Measurements from ENCODE around the gene TENM3.

Gene TENM3

GRCh38 chr4:182251116-182251515 lies 7.9 kb downstream of the TENM3 start:
- Histone ChIP-seq H3K27ac (ENCODE audit: insufficient read depth, low read length, poor library complexity, severe bottlenecking) (no peak overlapping the region), H3K4me3 (ENCODE audit: insufficient read depth, low read depth, low read length, poor library complexity, severe bottlenecking) (no peak overlapping the region), H3K27me3 (replicated peaks; ENCODE audit: control insufficient read depth, insufficient read depth, low read length, poor library complexity, severe bottlenecking) (no peaks in the 10 kb centered on the region), H3K9me3 (ENCODE audit: control insufficient read depth, low read length) (no peaks in the 10 kb centered on the region), H3K36me3 (ENCODE audit: control insufficient read depth, insufficient read depth, low read length) (no peaks in the 10 kb centered on the region), H3K4me1 (ENCODE audit: control insufficient read depth, insufficient read depth, low read length, poor library complexity, severe bottlenecking) (no peaks in the 10 kb centered on the region)
- no peak for DNase-seq

- no peak for DNase-seq
- no peaks in the 10 kb centered on the region for H3K27me3 ChIP-seq (replicated peaks; ENCODE audit: control insufficient read depth, insufficient read depth, low read length, poor library complexity, severe bottlenecking)
- H3K36me3 ChIP-seq (ENCODE audit: control insufficient read depth, insufficient read depth, low read length): no peaks in the 10 kb centered on the region
- no peaks in the 10 kb centered on the region for H3K4me1 ChIP-seq (ENCODE audit: control insufficient read depth, insufficient read depth, low read length, poor library complexity, severe bottlenecking)
- no peak overlapping the region for H3K27ac ChIP-seq (ENCODE audit: insufficient read depth, low read length, poor library complexity, severe bottlenecking)
- H3K9me3 ChIP-seq (ENCODE audit: control insufficient read depth, low read length): no peaks in the 10 kb centered on the region
- no peak overlapping the region for H3K4me3 ChIP-seq (ENCODE audit: insufficient read depth, low read depth, low read length, poor library complexity, severe bottlenecking)
Observed at GRCh38 chr4:182252220-182252619, 9.0 kb downstream of the TENM3 start.

- Histone ChIP-seq H3K4me1 (ENCODE audit: control insufficient read depth, insufficient read depth, low read length, poor library complexity, severe bottlenecking) (no peaks in the 10 kb centered on the region), H3K9me3 (ENCODE audit: control insufficient read depth, low read length) (no peaks in the 10 kb centered on the region), H3K27ac (ENCODE audit: insufficient read depth, low read length, poor library complexity, severe bottlenecking) (no peak overlapping the region), H3K27me3 (replicated peaks; ENCODE audit: control insufficient read depth, insufficient read depth, low read length, poor library complexity, severe bottlenecking) (no peaks in the 10 kb centered on the region), H3K36me3 (ENCODE audit: control insufficient read depth, insufficient read depth, low read length) (no peaks in the 10 kb centered on the region), H3K4me3 (ENCODE audit: insufficient read depth, low read depth, low read length, poor library complexity, severe bottlenecking) (no peak overlapping the region)
- no peak for DNase-seq
Observed at GRCh38 chr4:182254026-182254780, 11.0 kb downstream of the TENM3 start.

GRCh38 chr4:182255441-182256190 lies 12.4 kb downstream of the TENM3 start:
- Histone ChIP-seq H3K27ac (ENCODE audit: insufficient read depth, low read length, poor library complexity, severe bottlenecking) (no peak overlapping the region), H3K4me1 (ENCODE audit: control insufficient read depth, insufficient read depth, low read length, poor library complexity, severe bottlenecking) (no peaks in the 10 kb centered on the region), H3K36me3 (ENCODE audit: control insufficient read depth, insufficient read depth, low read length) (no peaks in the 10 kb centered on the region), H3K4me3 (ENCODE audit: insufficient read depth, low read depth, low read length, poor library complexity, severe bottlenecking) (no peak overlapping the region), H3K27me3 (replicated peaks; ENCODE audit: control insufficient read depth, insufficient read depth, low read length, poor library complexity, severe bottlenecking) (no peaks in the 10 kb centered on the region), H3K9me3 (ENCODE audit: control insufficient read depth, low read length) (no peaks in the 10 kb centered on the region)
- DNase-seq: no peak

- H3K9me3 ChIP-seq (ENCODE audit: control insufficient read depth, low read length): no peaks in the 10 kb centered on the region
- H3K27me3 ChIP-seq (replicated peaks; ENCODE audit: control insufficient read depth, insufficient read depth, low read length, poor library complexity, severe bottlenecking): no peaks in the 10 kb centered on the region
- no peak for DNase-seq
- no peaks in the 10 kb centered on the region for H3K36me3 ChIP-seq (ENCODE audit: control insufficient read depth, insufficient read depth, low read length)
- no peak overlapping the region for H3K4me3 ChIP-seq (ENCODE audit: insufficient read depth, low read depth, low read length, poor library complexity, severe bottlenecking)
- H3K27ac ChIP-seq (ENCODE audit: insufficient read depth, low read length, poor library complexity, severe bottlenecking): no peak overlapping the region
- H3K4me1 ChIP-seq (ENCODE audit: control insufficient read depth, insufficient read depth, low read length, poor library complexity, severe bottlenecking): no peaks in the 10 kb centered on the region
Observed at GRCh38 chr4:182257016-182257415, 13.8 kb downstream of the TENM3 start.

- no peaks in the 10 kb centered on the region for H3K27me3 ChIP-seq (replicated peaks; ENCODE audit: control insufficient read depth, insufficient read depth, low read length, poor library complexity, severe bottlenecking)
- no peak overlapping the region for H3K4me3 ChIP-seq (ENCODE audit: insufficient read depth, low read depth, low read length, poor library complexity, severe bottlenecking)
- no peak overlapping the region for H3K27ac ChIP-seq (ENCODE audit: insufficient read depth, low read length, poor library complexity, severe bottlenecking)
- no peaks in the 10 kb centered on the region for H3K9me3 ChIP-seq (ENCODE audit: control insufficient read depth, low read length)
- DNase-seq: no peak
- no peaks in the 10 kb centered on the region for H3K36me3 ChIP-seq (ENCODE audit: control insufficient read depth, insufficient read depth, low read length)
- H3K4me1 ChIP-seq (ENCODE audit: control insufficient read depth, insufficient read depth, low read length, poor library complexity, severe bottlenecking): no peaks in the 10 kb centered on the region
Observed at GRCh38 chr4:182257503-182257902, 14.3 kb downstream of the TENM3 start.

- H3K4me1 ChIP-seq (ENCODE audit: control insufficient read depth, insufficient read depth, low read length, poor library complexity, severe bottlenecking): no peaks in the 10 kb centered on the region
- no peak for DNase-seq
- H3K9me3 ChIP-seq (ENCODE audit: control insufficient read depth, low read length): no peaks in the 10 kb centered on the region
- no peak overlapping the region for H3K27ac ChIP-seq (ENCODE audit: insufficient read depth, low read length, poor library complexity, severe bottlenecking)
- H3K4me3 ChIP-seq (ENCODE audit: insufficient read depth, low read depth, low read length, poor library complexity, severe bottlenecking): no peak overlapping the region
- no peaks in the 10 kb centered on the region for H3K36me3 ChIP-seq (ENCODE audit: control insufficient read depth, insufficient read depth, low read length)
- H3K27me3 ChIP-seq (replicated peaks; ENCODE audit: control insufficient read depth, insufficient read depth, low read length, poor library complexity, severe bottlenecking): no peaks in the 10 kb centered on the region
Observed at GRCh38 chr4:182258441-182259000, 15.3 kb downstream of the TENM3 start.

GRCh38 chr4:182261651-182262223 lies 18.5 kb downstream of the TENM3 start:
- DNase-seq: no peak
- Histone ChIP-seq H3K27ac (ENCODE audit: insufficient read depth, low read length, poor library complexity, severe bottlenecking) (no peak overlapping the region), H3K9me3 (ENCODE audit: control insufficient read depth, low read length) (no peaks in the 10 kb centered on the region), H3K27me3 (replicated peaks; ENCODE audit: control insufficient read depth, insufficient read depth, low read length, poor library complexity, severe bottlenecking) (no peaks in the 10 kb centered on the region), H3K4me1 (ENCODE audit: control insufficient read depth, insufficient read depth, low read length, poor library complexity, severe bottlenecking) (no peaks in the 10 kb centered on the region), H3K4me3 (ENCODE audit: insufficient read depth, low read depth, low read length, poor library complexity, severe bottlenecking) (no peak overlapping the region), H3K36me3 (ENCODE audit: control insufficient read depth, insufficient read depth, low read length) (no peaks in the 10 kb centered on the region)

GRCh38 chr4:182263562-182263961 lies 20.4 kb downstream of the TENM3 start:
- no peaks in the 10 kb centered on the region for H3K27me3 ChIP-seq (replicated peaks; ENCODE audit: control insufficient read depth, insufficient read depth, low read length, poor library complexity, severe bottlenecking)
- no peak overlapping the region for H3K27ac ChIP-seq (ENCODE audit: insufficient read depth, low read length, poor library complexity, severe bottlenecking)
- no peak for DNase-seq
- no peaks in the 10 kb centered on the region for H3K9me3 ChIP-seq (ENCODE audit: control insufficient read depth, low read length)
- H3K36me3 ChIP-seq (ENCODE audit: control insufficient read depth, insufficient read depth, low read length): no peaks in the 10 kb centered on the region
- no peaks in the 10 kb centered on the region for H3K4me1 ChIP-seq (ENCODE audit: control insufficient read depth, insufficient read depth, low read length, poor library complexity, severe bottlenecking)
- H3K4me3 ChIP-seq (ENCODE audit: insufficient read depth, low read depth, low read length, poor library complexity, severe bottlenecking): no peak overlapping the region

Data from effector memory CD4-positive, alpha-beta T cell (primary cell).